Sigmoid colon (tissue), 4 donors: ENCODE results near the gene RAB15.

Experiments
- EP300 ChIP-seq, 4 donors: sonication (generic); formaldehyde crosslinking; IDR thresholded peaks; one replicate each; pipeline ENCODE4 v1.6.1; 2017; ENCODE audit warnings: antibody characterized with exemption in 4 of 4
- POLR2A ChIP-seq, 2 donors: fragments of 450-650 bp; IDR thresholded peaks; one replicate each; pipeline ENCODE4 v1.6.1; 2016; ENCODE audit warnings: antibody characterized with exemption in 2 of 2, mild to moderate bottlenecking in 2 of 2, moderate library complexity in 2 of 2
- POLR2AphosphoS5 ChIP-seq, 4 donors: sonication (generic); formaldehyde crosslinking; IDR thresholded peaks; one replicate each; pipeline ENCODE4 v1.6.1; 2017; ENCODE audit warnings: antibody characterized with exemption in 4 of 4
- TF ChIP-seq, protein P1 (sequence below), 4 experiments: fragments of 450-650 bp in 3 of 4; fragments of 200-600 bp in 1 of 4; IDR thresholded peaks; one replicate each; pipeline ENCODE4 v1.5.1; 2016 to 2019; ENCODE audit warnings: antibody characterized with exemption in 4 of 4, mild to moderate bottlenecking in 3 of 4, moderate library complexity in 2 of 4

DNA sequence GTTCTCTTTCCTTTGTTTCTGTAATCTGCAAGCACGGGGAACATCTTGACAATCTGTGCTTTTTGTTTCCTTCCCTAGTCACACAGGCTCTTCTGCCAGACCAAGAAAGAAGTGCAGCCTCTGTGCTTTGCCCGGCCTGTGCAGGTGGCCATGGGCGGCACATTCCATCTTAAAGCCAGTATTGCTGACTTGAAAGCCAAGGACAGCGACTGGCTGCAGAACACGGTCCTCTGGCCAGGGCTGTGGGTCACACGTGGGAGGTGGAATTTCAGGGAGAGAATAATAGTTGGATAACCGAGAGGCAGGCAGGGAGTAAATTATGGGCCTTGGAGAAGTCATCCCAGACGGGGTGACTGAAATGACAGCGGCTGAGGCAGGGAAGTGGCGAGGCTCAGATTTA lies 39.4 kb upstream of the RAB15 start:
- TF ChIP-seq, protein P1, sequence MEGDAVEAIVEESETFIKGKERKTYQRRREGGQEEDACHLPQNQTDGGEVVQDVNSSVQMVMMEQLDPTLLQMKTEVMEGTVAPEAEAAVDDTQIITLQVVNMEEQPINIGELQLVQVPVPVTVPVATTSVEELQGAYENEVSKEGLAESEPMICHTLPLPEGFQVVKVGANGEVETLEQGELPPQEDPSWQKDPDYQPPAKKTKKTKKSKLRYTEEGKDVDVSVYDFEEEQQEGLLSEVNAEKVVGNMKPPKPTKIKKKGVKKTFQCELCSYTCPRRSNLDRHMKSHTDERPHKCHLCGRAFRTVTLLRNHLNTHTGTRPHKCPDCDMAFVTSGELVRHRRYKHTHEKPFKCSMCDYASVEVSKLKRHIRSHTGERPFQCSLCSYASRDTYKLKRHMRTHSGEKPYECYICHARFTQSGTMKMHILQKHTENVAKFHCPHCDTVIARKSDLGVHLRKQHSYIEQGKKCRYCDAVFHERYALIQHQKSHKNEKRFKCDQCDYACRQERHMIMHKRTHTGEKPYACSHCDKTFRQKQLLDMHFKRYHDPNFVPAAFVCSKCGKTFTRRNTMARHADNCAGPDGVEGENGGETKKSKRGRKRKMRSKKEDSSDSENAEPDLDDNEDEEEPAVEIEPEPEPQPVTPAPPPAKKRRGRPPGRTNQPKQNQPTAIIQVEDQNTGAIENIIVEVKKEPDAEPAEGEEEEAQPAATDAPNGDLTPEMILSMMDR (IDR thresholded peaks at IDR 0.05): no peak
- no peak for TF ChIP-seq POLR2A (IDR thresholded peaks at IDR 0.05)
- no peak for TF ChIP-seq EP300 (IDR thresholded peaks at IDR 0.05)
- no peak for TF ChIP-seq POLR2AphosphoS5 (IDR thresholded peaks at IDR 0.05)
